Adrenal gland (tissue), 12 donors: ENCODE measurements around the gene ESPNL. TPM values are rescaled to one million over a fixed set of nuclear protein-coding genes. Genes with fewer than 3 reads are reported as not detected.

Experiments
- DNase-seq, 7 donors: peaks; one replicate each; pipeline ENCODE4 v3.0.0-alpha.2; 2019 to 2020
- H3K27ac ChIP-seq, 5 donors: fragments of 200-600 bp; sonication (generic) in 4 of 5; 1 replicate in 3 of 5; 2 replicates in 2 of 5; pipeline versions ENCODE4 v1.5.1 to v1.8.0; 2016 to 2020; ENCODE audit warnings: mild to moderate bottlenecking in 1 of 5
- H3K27me3 ChIP-seq: fragments of 200-600 bp; 2 replicates; pipeline ENCODE4 v1.8.0; 2021
- H3K36me3 ChIP-seq, 2 donors: fragments of 200-600 bp; replicated peaks in 1 of 2; 1 replicate in 1 of 2; 2 replicates in 1 of 2; pipeline versions ENCODE4 v1.5.1 to v1.8.0; 2018 to 2022
- H3K4me1 ChIP-seq, 2 donors: fragments of 200-600 bp; replicated peaks in 1 of 2; 1 replicate in 1 of 2; 2 replicates in 1 of 2; pipeline versions ENCODE4 v1.5.1 to v1.8.0; 2018 to 2021
- H3K4me3 ChIP-seq, 4 donors: fragments of 200-600 bp; sonication (generic) in 3 of 4; one replicate each; pipeline ENCODE4 v1.5.1; 2016 to 2018
- H3K9me3 ChIP-seq, 3 donors: fragments of 200-600 bp; sonication (generic) in 1 of 3; replicated peaks in 1 of 3; 1 replicate in 2 of 3; 2 replicates in 1 of 3; pipeline versions ENCODE4 v1.5.1 to v1.8.0; 2016 to 2021
- CTCF ChIP-seq, 6 experiments: fragments of 450-650 bp in 4 of 6; fragments of 200-600 bp in 2 of 6; sonication (generic) in 1 of 6; IDR thresholded peaks; 1 replicate in 5 of 6; 2 replicates in 1 of 6; pipeline versions ENCODE4 v1.5.1 to v1.8.0; 2016 to 2021; ENCODE audit warnings: antibody characterized with exemption in 6 of 6, mild to moderate bottlenecking in 2 of 6, moderate library complexity in 1 of 6
- POLR2A ChIP-seq, 2 donors: fragments of 450-650 bp; IDR thresholded peaks; one replicate each; pipeline ENCODE4 v1.6.1; 2017; ENCODE audit warnings: antibody characterized with exemption in 2 of 2, mild to moderate bottlenecking in 2 of 2, moderate library complexity in 1 of 2
- WGBS, 4 donors: extraction: QIAGEN DNeasy Blood & Tissue Kit in 2 of 4; methylation state at CpG; one replicate each; pipeline versions ENCODE4 v1.1.5 to v1.1.7; 2013 to 2017; 5-methylcytosine and 5-hydroxymethylcytosine counted together
- intact Hi-C, 2 donors: fragments of 100-400 bp; cut with DNase I; formaldehyde crosslinking; loops; one replicate each; pipeline versions ENCODE4 v1.14.1 to v1.15.0; 2022 to 2023
- polyA plus RNA-seq, 3 donors: library from polyadenylated mRNA; stranded (reverse); fragments of 200-250 nt in 2 of 3; fragments of 350-450 nt in 1 of 3; fragmentation: Illumina TruSeq in 1 of 3; extraction: RNeasy Lipid Tissue Mini Kit (QIAGEN cat#74804) in 1 of 3; gene quantifications; one replicate each; pipeline ENCODE4 v1.2.3, GENCODE V29; 2013 to 2014
- total RNA-seq, 9 donors: library from RNA; depleted of rRNA in 4 of 9; stranded (reverse); fragments of >200 nt in 4 of 9; fragments of 120-200 nt in 1 of 9; fragmentation: NEBNext Ultra II Directional in 1 of 9; extraction: Animal tissue kit (Norgen Biotek cat#: 25700) in 1 of 9; gene quantifications; one replicate each; pipeline versions ENCODE4 v1.1.0 to v1.2.4, GENCODE V29; 2013 to 2023
- donor health status: healthy with polysubstance abuse.
- donor health status: Bipolar disorder and iron deficiency.
- donor health status: DM: yes; HTN: yes; CAD: no.
- donor health status: DM: no; HTN: no; CAD: no.
- donor health status: DM: no; HTN: no; CAD: no.
- donor health status: DM: yes; HTN: yes; CAD: no.

Gene ESPNL
- total and polyA plus RNA-seq, 12 donors, result 0.03 to 5.9 (median 1.2) TPM; not detected in 5

GRCh38 chr2:238155051-238155760 lies 55.1 kb downstream of the ESPNL start:
- Histone ChIP-seq H3K4me3 (no peak overlapping the region), H3K27me3 (peaks cover 4% of the 10 kb centered on the region), H3K9me3 (no peaks in the 10 kb centered on the region), H3K4me1 (peaks cover 0 to 4% of the 10 kb centered on the region in 2 donors), H3K36me3 (no peaks in the 10 kb centered on the region), H3K27ac (peak overlapping the region in 1 of 5 donors; percentile 8)
- intact Hi-C loops, result no loop called here
- TF ChIP-seq POLR2A (IDR thresholded peaks at IDR 0.05) (no peak), CTCF (IDR thresholded peaks at IDR 0.05) (no peak)
- 69 to 86% (median 76%) methylated on average over 14 to 19 of the region's 19 CpGs for WGBS, 4 donors
- DNase-seq, result peak in 3 of 7 donors; percentile 15 to 35 (median 27)

- Histone ChIP-seq H3K4me1 (peaks cover 0 to 4% of the 10 kb centered on the region in 2 donors), H3K9me3 (no peaks in the 10 kb centered on the region), H3K4me3 (no peak overlapping the region), H3K36me3 (no peaks in the 10 kb centered on the region), H3K27me3 (peaks cover 6% of the 10 kb centered on the region), H3K27ac (peak overlapping the region in 1 of 5 donors; percentile 8)
- 75 to 86% (median 79%) methylated on average over 17 to 18 of the region's 18 CpGs for WGBS, 4 donors
- TF ChIP-seq POLR2A (IDR thresholded peaks at IDR 0.05), result no peak
- no peak for TF ChIP-seq CTCF (IDR thresholded peaks at IDR 0.05)
- DNase-seq, result no peak
- intact Hi-C loops, result no loop called here
Observed at GRCh38 chr2:238155761-238156694, 55.9 kb downstream of the ESPNL start.

- H3K27ac ChIP-seq, result no peak overlapping the region
- no peaks in the 10 kb centered on the region for H3K36me3 ChIP-seq
- peaks cover 0 to 4% of the 10 kb centered on the region in 2 donors for H3K4me1 ChIP-seq
- DNase-seq, result no peak
- no peak overlapping the region for H3K4me3 ChIP-seq
- intact Hi-C loops, result no loop called here
- TF ChIP-seq POLR2A (IDR thresholded peaks at IDR 0.05), result no peak
- peaks cover 6% of the 10 kb centered on the region for H3K27me3 ChIP-seq
- WGBS, 4 donors, result 80 to 86% (median 84%) methylated on average over 6 to 14 of the region's 14 CpGs
- no peaks in the 10 kb centered on the region for H3K9me3 ChIP-seq
Observed at GRCh38 chr2:238157506-238158017, 57.4 kb downstream of the ESPNL start.

- H3K36me3 ChIP-seq, result no peaks in the 10 kb centered on the region
- intact Hi-C loops, result no loop called here
- no peak for DNase-seq
- peaks cover 6% of the 10 kb centered on the region for H3K27me3 ChIP-seq
- 62 to 100% (median 63%) methylated on average over 2 to 21 of the region's 21 CpGs; no CpG with 5 or more reads in 1 of the 4 donors for WGBS, 4 donors
- H3K9me3 ChIP-seq, result no peaks in the 10 kb centered on the region
- H3K4me3 ChIP-seq, result no peak overlapping the region
- H3K4me1 ChIP-seq, result peaks cover 0 to 4% of the 10 kb centered on the region in 2 donors
- TF ChIP-seq POLR2A (IDR thresholded peaks at IDR 0.05) (no peak), CTCF (IDR thresholded peaks at IDR 0.05) (no peak)
- H3K27ac ChIP-seq, result no peak overlapping the region
Observed at GRCh38 chr2:238158018-238158508, 57.9 kb downstream of the ESPNL start.
